ENCODE results near the gene DNAJB4.

DNA sequence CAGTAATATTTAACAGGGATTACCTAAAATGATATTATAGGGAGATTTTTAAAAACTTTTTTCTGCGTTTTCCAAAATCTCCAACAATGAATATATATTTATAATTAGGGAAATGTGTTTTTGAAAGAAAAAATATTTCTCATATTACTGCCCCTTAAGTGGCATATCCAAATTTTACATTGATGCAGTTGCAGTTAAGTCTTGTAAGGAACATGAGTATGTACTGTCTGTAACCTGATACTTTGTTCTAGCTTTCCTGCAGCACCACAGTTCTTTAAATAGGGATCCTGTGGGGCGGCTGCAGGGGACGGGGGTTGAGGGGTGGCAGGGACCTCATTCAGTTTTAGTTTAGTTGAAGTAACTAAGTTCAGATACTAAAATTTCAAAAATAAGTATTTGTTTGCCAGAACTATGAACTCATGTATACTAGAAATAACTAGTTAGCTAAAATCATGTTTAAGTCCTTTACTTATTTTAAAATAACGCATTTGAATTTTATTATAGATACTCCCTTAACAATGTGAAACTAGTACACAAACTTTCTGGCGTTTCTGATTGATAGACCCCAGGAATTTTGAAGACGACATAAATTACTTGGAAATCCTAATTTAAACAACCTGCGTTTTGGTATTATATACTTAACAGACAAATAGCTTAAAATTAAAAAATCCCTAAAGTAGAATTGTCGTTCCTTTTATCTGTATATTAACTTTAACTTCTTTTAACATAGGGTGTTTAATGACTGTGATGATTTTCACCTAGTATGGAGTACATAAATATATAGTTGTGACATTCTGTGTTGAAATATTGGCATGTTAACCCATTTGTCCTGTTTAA, 639 bp upstream of the DNAJB4 start:
- TF ChIP-seq, protein P1, sequence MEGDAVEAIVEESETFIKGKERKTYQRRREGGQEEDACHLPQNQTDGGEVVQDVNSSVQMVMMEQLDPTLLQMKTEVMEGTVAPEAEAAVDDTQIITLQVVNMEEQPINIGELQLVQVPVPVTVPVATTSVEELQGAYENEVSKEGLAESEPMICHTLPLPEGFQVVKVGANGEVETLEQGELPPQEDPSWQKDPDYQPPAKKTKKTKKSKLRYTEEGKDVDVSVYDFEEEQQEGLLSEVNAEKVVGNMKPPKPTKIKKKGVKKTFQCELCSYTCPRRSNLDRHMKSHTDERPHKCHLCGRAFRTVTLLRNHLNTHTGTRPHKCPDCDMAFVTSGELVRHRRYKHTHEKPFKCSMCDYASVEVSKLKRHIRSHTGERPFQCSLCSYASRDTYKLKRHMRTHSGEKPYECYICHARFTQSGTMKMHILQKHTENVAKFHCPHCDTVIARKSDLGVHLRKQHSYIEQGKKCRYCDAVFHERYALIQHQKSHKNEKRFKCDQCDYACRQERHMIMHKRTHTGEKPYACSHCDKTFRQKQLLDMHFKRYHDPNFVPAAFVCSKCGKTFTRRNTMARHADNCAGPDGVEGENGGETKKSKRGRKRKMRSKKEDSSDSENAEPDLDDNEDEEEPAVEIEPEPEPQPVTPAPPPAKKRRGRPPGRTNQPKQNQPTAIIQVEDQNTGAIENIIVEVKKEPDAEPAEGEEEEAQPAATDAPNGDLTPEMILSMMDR (IDR thresholded peaks at IDR 0.05) = no peak
- TF ChIP-seq EZH2 (IDR thresholded peaks at IDR 0.05) (no peak), EZH2phosphoT487 (IDR thresholded peaks at IDR 0.05) (no peak)
